ENCODE results near the gene TBCD.

Gene TBCD

GRCh38 chr17:82931699-82932517 is 180.0 kb downstream of the TBCD start:
- intact Hi-C loops (cut with DNase I) = no loop called here
- DNase-seq = peak in 41 of 42 donors; percentile 36 to 81 (median 60)

GRCh38 chr17:82932518-82933310 is 180.8 kb downstream of the TBCD start:
- intact Hi-C loops (cut with DNase I) = no loop called here
- peak in 17 of 42 donors; percentile 2 to 22 (median 9) for DNase-seq

GRCh38 chr17:82933911-82934310 is 182.0 kb downstream of the TBCD start:
- DNase-seq = peak in 16 of 42 donors; percentile 2 to 37 (median 10)
- intact Hi-C loops (cut with DNase I) = no loop called here

GRCh38 chr17:82935966-82936767 is 184.3 kb downstream of the TBCD start:
- DNase-seq = peak in 14 of 42 donors; percentile 1 to 16 (median 7)
- intact Hi-C loops (cut with DNase I) = no loop called here

GRCh38 chr17:82936768-82937171 is 184.9 kb downstream of the TBCD start:
- DNase-seq = peak in 13 of 42 donors; percentile 1 to 23 (median 8)
- intact Hi-C loops (cut with DNase I) = no loop called here

- peak in 14 of 42 donors; percentile 3 to 29 (median 10) for DNase-seq
- intact Hi-C loops (cut with DNase I) = no loop called here
Observed at GRCh38 chr17:82937411-82938371, 185.8 kb downstream of the TBCD start.

GRCh38 chr17:82938486-82938872 is 186.6 kb downstream of the TBCD start:
- intact Hi-C loops (cut with DNase I) = no loop called here
- peak in 7 of 42 donors; percentile 2 to 22 (median 8) for DNase-seq

- DNase-seq = peak in 25 of 42 donors; percentile 12 to 78 (median 35)
- intact Hi-C loops (cut with DNase I) = no loop called here
Observed at GRCh38 chr17:82938873-82939620, 187.2 kb downstream of the TBCD start.

- intact Hi-C loops (cut with DNase I) = no loop called here
- DNase-seq = peak in 11 of 42 donors; percentile 3 to 32 (median 10)
Observed at GRCh38 chr17:82939621-82940135, 187.8 kb downstream of the TBCD start.

- DNase-seq = peak in 14 of 42 donors; percentile 4 to 31 (median 10)
Observed at GRCh38 chr17:82940226-82941020, 188.6 kb downstream of the TBCD start.

GRCh38 chr17:82941021-82942001 is 189.4 kb downstream of the TBCD start:
- intact Hi-C loops (cut with DNase I) = no loop called here
- DNase-seq = peak in 19 of 42 donors; percentile 2 to 34 (median 12)

More at GRCh38 chr17:82940226-82941020, 188.6 kb downstream of the TBCD start:
- intact Hi-C loops (cut with DNase I) = no loop called here

GRCh38 chr17:82942166-82943130 is 190.6 kb downstream of the TBCD start:
- intact Hi-C loops (cut with DNase I) = no loop called here

GRCh38 chr17:82943339-82943738 is 191.5 kb downstream of the TBCD start:
- DNase-seq = peak in 11 of 42 donors; percentile 1 to 30 (median 9)
- intact Hi-C loops (cut with DNase I) = no loop called here

More at GRCh38 chr17:82942166-82943130, 190.6 kb downstream of the TBCD start:
- DNase-seq = peak in 37 of 42 donors; percentile 15 to 87 (median 57)

- intact Hi-C loops (cut with DNase I) = no loop called here
- peak in 10 of 42 donors; percentile 0 to 19 (median 10) for DNase-seq
Observed at GRCh38 chr17:82943751-82944150, 191.9 kb downstream of the TBCD start.
